SK-N-SH treated with all-trans-retinoic acid at 6 μM for 48 hours (cell line): ENCODE measurements around the gene TRIM17.

ENCODE experiments used
- ARNTL ChIP-seq: fragments of 450-650 bp; formaldehyde crosslinking; IDR thresholded peaks from 2 replicates; pipeline ENCODE4 v1.5.0; 2020; ENCODE audit warnings: low read depth, mild to moderate bottlenecking, moderate library complexity, borderline replicate concordance
- CREB5 ChIP-seq: fragments of 250-450 bp; sonication (Bioruptor Pico); IDR thresholded peaks from 2 replicates; pipeline ENCODE4 v1.5.1; 2020; ENCODE audit warnings: low read depth, mild to moderate bottlenecking, moderate library complexity
- PATZ1 ChIP-seq: fragments of 250-450 bp; sonication (Bioruptor Pico); IDR thresholded peaks from 2 replicates; pipeline ENCODE4 v1.8.0; 2020; ENCODE audit warnings: mild to moderate bottlenecking, moderate library complexity, borderline replicate concordance
- ZNF70 ChIP-seq: fragments of 450-650 bp; formaldehyde crosslinking; IDR thresholded peaks from 2 replicates; pipeline ENCODE4 v1.5.0; 2020; ENCODE audit warnings: mild to moderate bottlenecking, moderate library complexity
- ZNF8 ChIP-seq: fragments of 450-650 bp; formaldehyde crosslinking; IDR thresholded peaks from 2 replicates; pipeline ENCODE4 v1.5.0; 2020; ENCODE audit warnings: mild to moderate bottlenecking, moderate library complexity

GRCh38 chr1:228413241-228414010, 3.2 kb downstream of the TRIM17 start:
- TF ChIP-seq ZNF70 (CRISPR knock-in tag) (no peak), CREB5 (CRISPR knock-in tag) (no peak), PATZ1 (CRISPR knock-in tag) (no peak), ARNTL (no peak), ZNF8 (CRISPR knock-in tag) (no peak)
